Endothelial cell of umbilical vein (primary cell): ENCODE results near the gene CFAP77. TPM values are rescaled to one million over a fixed set of nuclear protein-coding genes. Genes with fewer than 3 reads are reported as not detected.
A peak's percentile ranks its signal among the peaks of the same experiment; 100 is the strongest.

Source experiments
- BruUV-seq: library from RNA; stranded (reverse); fragments of 400-500 nt; replicated peaks from 2 replicates; lab custom pipeline; 2021; lab: Mats Ljungman, UMichigan
- CTCF ChIA-PET: fragments of 300-600, 350-600 bp; sonication (Branson Sonifier 250); formaldehyde crosslinking; loops from one replicate; lab custom pipeline; 2021; ENCODE audit warnings: antibody characterized with exemption, inconsistent platforms; lab: Charles Lee
- POLR2A ChIA-PET: fragments of 300-600, 350-600 bp; sonication (Branson Sonifier 250); formaldehyde crosslinking; loops from one replicate; lab custom pipeline; 2021; ENCODE audit warnings: antibody characterized with exemption, inconsistent platforms; lab: Charles Lee
- DNase-seq: peaks from one replicate; pipeline ENCODE4 v3.0.0-alpha.2; 2011; ENCODE audit warnings: low read depth, low spot score
- FAIRE-seq: peaks from 2 replicates; lab custom pipeline; 2011; peaks lifted over from hg19 to GRCh38; lab: Jason Lieb, UNC
- H2AFZ ChIP-seq: 2 replicates; pipeline ENCODE4 v1.6.0; 2012; ENCODE audit warnings: low read depth, low read length, control low read depth, inconsistent platforms
- H3K27ac ChIP-seq: 2 replicates; pipeline ENCODE4 v1.5.1; 2011; ENCODE audit warnings: low read depth, mild to moderate bottlenecking, control low read depth, low read length, moderate library complexity; ENCODE audit not compliant: insufficient read depth
- H3K27me3 ChIP-seq, 2 experiments: 2 replicates each; pipeline versions ENCODE4 v1.6.0 to v1.6.1; 2011; ENCODE audit warnings: low read length in 2 of 2, mixed read lengths in 1 of 2; ENCODE audit not compliant: control insufficient read depth in 2 of 2, insufficient read depth in 2 of 2
- H3K36me3 ChIP-seq, 2 experiments: 2 replicates in 1 of 2; 3 replicates in 1 of 2; pipeline ENCODE4 v1.5.1; 2011; ENCODE audit warnings: low read length in 2 of 2, mild to moderate bottlenecking in 1 of 2, moderate library complexity in 1 of 2; ENCODE audit not compliant: control insufficient read depth in 2 of 2, insufficient read depth in 2 of 2; ENCODE audit errors: extremely low read depth in 1 of 2
- H3K4me1 ChIP-seq: 3 replicates; pipeline ENCODE4 v1.5.1; 2011; ENCODE audit warnings: mild to moderate bottlenecking, low read length; ENCODE audit not compliant: control insufficient read depth, insufficient read depth; ENCODE audit errors: extremely low read depth
- H3K4me2 ChIP-seq: 2 replicates; pipeline ENCODE4 v1.6.1; 2011; ENCODE audit warnings: low read length, control low read depth, mixed read lengths; ENCODE audit not compliant: insufficient read depth
- H3K4me3 ChIP-seq, 3 experiments: fragments of 200-600 bp in 1 of 3; sonication (generic), shearing (Covaris generic) in 1 of 3; replicated peaks in 1 of 3; 2 replicates each; pipeline ENCODE4 v1.5.1; 2011 to 2016; ENCODE audit warnings: control low read depth in 3 of 3, low read length in 3 of 3, mild to moderate bottlenecking in 2 of 3, inconsistent platforms in 1 of 3, low read depth in 1 of 3, moderate library complexity in 1 of 3; ENCODE audit not compliant: insufficient read depth in 1 of 3
- H3K79me2 ChIP-seq: 2 replicates; pipeline ENCODE4 v1.6.0; 2012; ENCODE audit warnings: low read length, inconsistent platforms; ENCODE audit not compliant: control insufficient read depth, insufficient read depth
- H3K9ac ChIP-seq: replicated peaks from 2 replicates; pipeline ENCODE3; 2011; ENCODE audit warnings: low read length, control low read depth; ENCODE audit not compliant: insufficient read depth; ENCODE audit errors: extremely low read depth
- H3K9me1 ChIP-seq: replicated peaks from 3 replicates; pipeline ENCODE4 v1.6.0; 2011; ENCODE audit warnings: mild to moderate bottlenecking, low read length; ENCODE audit not compliant: control insufficient read depth, insufficient read depth; ENCODE audit errors: extremely low read depth
- H3K9me3 ChIP-seq: replicated peaks from 2 replicates; pipeline ENCODE4 v1.5.1; 2012; ENCODE audit warnings: low read length, inconsistent platforms; ENCODE audit not compliant: control insufficient read depth, insufficient read depth
- H4K20me1 ChIP-seq: replicated peaks from 2 replicates; pipeline ENCODE3; 2011; ENCODE audit warnings: mild to moderate bottlenecking, low read length; ENCODE audit not compliant: control insufficient read depth, insufficient read depth; ENCODE audit errors: extremely low read depth
- EZH2 ChIP-seq: IDR thresholded peaks from 2 replicates; pipeline ENCODE4 v1.6.1; 2012; ENCODE audit warnings: borderline replicate concordance, low read depth, mild to moderate bottlenecking, moderate library complexity, low read length, inconsistent platforms; ENCODE audit not compliant: severe bottlenecking
- FOS ChIP-seq: IDR thresholded peaks from 2 replicates; pipeline ENCODE4 v1.6.1; 2011; ENCODE audit warnings: mild to moderate bottlenecking, low read length, moderate library complexity, borderline replicate concordance; ENCODE audit not compliant: insufficient read depth
- GATA2 ChIP-seq: IDR thresholded peaks from 2 replicates; pipeline ENCODE4 v1.7.0; 2011; ENCODE audit warnings: low read depth, mild to moderate bottlenecking, moderate library complexity, mixed read lengths, low read length; ENCODE audit not compliant: insufficient read length, insufficient read depth
- JUN ChIP-seq: IDR thresholded peaks from 2 replicates; pipeline ENCODE4 v1.6.1; 2011; ENCODE audit warnings: borderline replicate concordance, low read depth; ENCODE audit not compliant: insufficient read length, insufficient read depth
- MYC ChIP-seq: IDR thresholded peaks from one replicate; pipeline ENCODE4 v1.6.1; 2011; ENCODE audit warnings: mild to moderate bottlenecking, low read depth, low read length
- POLR2A ChIP-seq: IDR thresholded peaks from 2 replicates; pipeline ENCODE4 v1.6.1; 2012; ENCODE audit warnings: low read depth, mild to moderate bottlenecking, control low read depth, low read length
- POLR2AphosphoS5 ChIP-seq: IDR thresholded peaks from 2 replicates; pipeline ENCODE4 v1.6.1; 2012; ENCODE audit warnings: low read depth, mild to moderate bottlenecking, control low read depth, low read length, moderate library complexity; ENCODE audit not compliant: insufficient read depth
- dilution Hi-C: fragments of 300-500 bp; cut with MboI; formaldehyde crosslinking; loops from one replicate; pipeline ENCODE4 v1.15.0; 2019; ENCODE audit warnings: low sequenced_read_pairs; ENCODE audit not compliant: extremely low pct_ligation_motif_present
- intact Hi-C: fragments of 100-400 bp; cut with micrococcal nuclease; formaldehyde crosslinking; loops from one replicate; pipeline ENCODE4 v1.10.0; 2022
- polyA plus RNA-seq, 4 experiments: library from polyadenylated mRNA; depleted of rRNA in 3 of 4; stranded (reverse) in 3 of 4; unstranded in 1 of 4; fragments of >200 nt; gene quantifications; 2 replicates each; pipeline versions ENCODE4 v1.2.1 to v1.2.3, GENCODE V29; 2011 to 2012; ENCODE audit warnings: missing spikeins in 1 of 4
- total RNA-seq: library from RNA; stranded (reverse); gene quantifications from 2 replicates; pipeline ENCODE4 v1.2.3, GENCODE V29; 2021

Gene CFAP77
- total and polyA plus RNA-seq, 2 donors (not counting 3 experiments of a cell fraction or from before 2014, with no cell fraction given): not detected

- Histone ChIP-seq H3K9me3 (no peaks in the 10 kb centered on the region), H3K27me3 (peaks cover 0 to 3% of the 10 kb centered on the region in 2 experiments), H3K9ac (no peak overlapping the region), H3K27ac (peak overlapping the region; percentile 45), H2AFZ (no peak overlapping the region), H3K4me3 (no peak overlapping the region), H3K4me2 (no peak overlapping the region), H4K20me1 (no peaks in the 10 kb centered on the region), H3K79me2 (no peaks in the 10 kb centered on the region), H3K9me1 (no peaks in the 10 kb centered on the region), H3K4me1 (peaks cover 14% of the 10 kb centered on the region), H3K36me3 (no peaks in the 10 kb centered on the region)
- POLR2A ChIA-PET: no interaction called here
- BruUV-seq: TSS peak; percentile 67
- intact Hi-C loops: loop anchor here (2.0 kb wide), 1 partner anchor 34 kb away; the partner anchor contains the start of gene BARHL1
- CTCF ChIA-PET: interaction anchor here (0.8 to 1.4 kb wide), 5 partner anchors 11 to 31 kb away, joined by 3 to 7 read pairs (median 4); no protein-coding TSS in a partner anchor
- FAIRE-seq: no peak
- no peak for TF ChIP-seq GATA2
- no peak for TF ChIP-seq POLR2A
- TF ChIP-seq MYC: no peak
- no peak for TF ChIP-seq POLR2AphosphoS5
- TF ChIP-seq JUN: no peak
- peak; percentile 61 for TF ChIP-seq FOS
- DNase-seq: no peak
- dilution Hi-C loops: no loop called here
These were observed 139.0 kb downstream of the CFAP77 start for GRCh38 chr9:132548751-132549640.

- no peaks in the 10 kb centered on the region for H3K9me3 ChIP-seq
- peaks cover 14% of the 10 kb centered on the region for H3K4me1 ChIP-seq
- no peak overlapping the region for H2AFZ ChIP-seq
- intact Hi-C loops: no loop called here
- H3K27ac ChIP-seq: no peak overlapping the region
- no peak overlapping the region for H3K4me2 ChIP-seq
- no peaks in the 10 kb centered on the region for H3K79me2 ChIP-seq
- TF ChIP-seq FOS: no peak
- no peak for TF ChIP-seq EZH2
- TF ChIP-seq JUN: no peak
- no peaks in the 10 kb centered on the region for H3K9me1 ChIP-seq
- no peaks in the 10 kb centered on the region for H3K27me3 ChIP-seq
- no peaks in the 10 kb centered on the region for H4K20me1 ChIP-seq
- DNase-seq: no peak
- ChIA-PET POLR2A (no interaction called here), CTCF (interaction anchor here (2.1 to 2.3 kb wide), 2 partner anchors 45 to 139 kb away, joined by 6 to 7 read pairs; no protein-coding TSS in a partner anchor)
- H3K36me3 ChIP-seq: no peaks in the 10 kb centered on the region
- BruUV-seq: no TSS peak
- no peak overlapping the region for H3K4me3 ChIP-seq
- dilution Hi-C loops: no loop called here
- H3K9ac ChIP-seq: no peak overlapping the region
- FAIRE-seq: no peak
These were observed 141.5 kb downstream of the CFAP77 start for GRCh38 chr9:132551556-132551955.
